Measurements from ENCODE around the gene FECH.

Gene FECH

GRCh38 chr18:57575542-57575941, 11.0 kb downstream of the FECH start:
- WGBS: 80% methylated on average over 5 of the region's 6 CpGs
- no peak overlapping the region for H3K4me2 ChIP-seq (ENCODE audit: low read length, poor library complexity, severe bottlenecking)
- no peak overlapping the region for H2BK12ac ChIP-seq (ENCODE audit: low read length in 2 of 2)
- no peak overlapping the region for H2BK5ac ChIP-seq (ENCODE audit: low read depth, low read length, poor library complexity, severe bottlenecking)
- no peaks in the 10 kb centered on the region for H3K4me1 ChIP-seq (ENCODE audit: control insufficient read depth, insufficient read depth, low read depth, low read length)
- peaks cover 14% of the 10 kb centered on the region for H3K79me1 ChIP-seq (replicated peaks; ENCODE audit: low read length, poor library complexity, severe bottlenecking)
- no peaks in the 10 kb centered on the region for H3K27me3 ChIP-seq (ENCODE audit: control insufficient read depth in 1 of 2, insufficient read depth in 1 of 2, low read length in 2 of 2)
- H2BK15ac ChIP-seq (ENCODE audit: low read depth, poor library complexity, severe bottlenecking): no peak overlapping the region
- H2AK5ac ChIP-seq (ENCODE audit: low read length, severe bottlenecking): no peak overlapping the region
- no peak overlapping the region for H3K9ac ChIP-seq (ENCODE audit: low read length)
- H4K8ac ChIP-seq (ENCODE audit: low read length): no peak overlapping the region
- no peaks in the 10 kb centered on the region for H3K9me3 ChIP-seq (ENCODE audit: control insufficient read depth, low read length)
- no peak overlapping the region for H3K23ac ChIP-seq (ENCODE audit: low read length in 2 of 2)
- DNase-seq: no peak
- H2AFZ ChIP-seq (ENCODE audit: low read depth, low read length): no peak overlapping the region
- no peak overlapping the region for H2BK120ac ChIP-seq (ENCODE audit: low read depth, low read length)
- H3K18ac ChIP-seq (ENCODE audit: low read depth in 1 of 2, low read length in 2 of 2): no peak overlapping the region
- peaks cover 24 to 84% of the 10 kb centered on the region in 2 experiments for H3K36me3 ChIP-seq (ENCODE audit: control insufficient read depth in 1 of 2, insufficient read depth in 2 of 2, low read depth in 1 of 2, low read length in 2 of 2)
- H3K14ac ChIP-seq (ENCODE audit: low read length in 2 of 2): no peak overlapping the region
- no peak overlapping the region for H3K4me3 ChIP-seq (ENCODE audit: insufficient read depth in 1 of 2, low read depth in 1 of 2, low read length in 2 of 2)
- no peak overlapping the region for H3K27ac ChIP-seq (ENCODE audit: low read length, poor library complexity, severe bottlenecking)
- H4K91ac ChIP-seq (ENCODE audit: low read length): no peak overlapping the region
- no peak overlapping the region for H3K4ac ChIP-seq (ENCODE audit: low read depth in 1 of 2, low read length in 2 of 2)

- Histone ChIP-seq H3K36me3 (ENCODE audit: control insufficient read depth in 1 of 2, insufficient read depth in 2 of 2, low read depth in 1 of 2, low read length in 2 of 2) (peaks cover 23 to 87% of the 10 kb centered on the region in 2 experiments), H3K9ac (ENCODE audit: low read length) (no peak overlapping the region), H2AK5ac (ENCODE audit: low read length, severe bottlenecking) (no peak overlapping the region), H3K14ac (ENCODE audit: low read length in 2 of 2) (no peak overlapping the region), H3K9me3 (ENCODE audit: control insufficient read depth, low read length) (no peaks in the 10 kb centered on the region), H4K8ac (ENCODE audit: low read length) (no peak overlapping the region), H2BK5ac (ENCODE audit: low read depth, low read length, poor library complexity, severe bottlenecking) (no peak overlapping the region), H2BK15ac (ENCODE audit: low read depth, poor library complexity, severe bottlenecking) (no peak overlapping the region), H4K91ac (ENCODE audit: low read length) (no peak overlapping the region), H3K27me3 (ENCODE audit: control insufficient read depth in 1 of 2, insufficient read depth in 1 of 2, low read length in 2 of 2) (no peaks in the 10 kb centered on the region), H2BK120ac (ENCODE audit: low read depth, low read length) (no peak overlapping the region), H3K18ac (ENCODE audit: low read depth in 1 of 2, low read length in 2 of 2) (no peak overlapping the region), H3K4ac (ENCODE audit: low read depth in 1 of 2, low read length in 2 of 2) (no peak overlapping the region), H2AFZ (ENCODE audit: low read depth, low read length) (no peak overlapping the region), H3K4me2 (ENCODE audit: low read length, poor library complexity, severe bottlenecking) (no peak overlapping the region), H3K23ac (ENCODE audit: low read length in 2 of 2) (no peak overlapping the region), H3K27ac (ENCODE audit: low read length, poor library complexity, severe bottlenecking) (no peak overlapping the region), H2BK12ac (ENCODE audit: low read length in 2 of 2) (no peak overlapping the region), H3K79me1 (replicated peaks; ENCODE audit: low read length, poor library complexity, severe bottlenecking) (peaks cover 8% of the 10 kb centered on the region), H3K4me3 (ENCODE audit: insufficient read depth in 1 of 2, low read depth in 1 of 2, low read length in 2 of 2) (no peak overlapping the region), H3K4me1 (ENCODE audit: control insufficient read depth, insufficient read depth, low read depth, low read length) (peaks cover 2% of the 10 kb centered on the region)
- DNase-seq: no peak
- WGBS: 61% methylated on average over 3 of the region's 4 CpGs
Measured at GRCh38 chr18:57574866-57575265, 11.6 kb downstream of the FECH start.

GRCh38 chr18:57570162-57570561, 16.3 kb downstream of the FECH start:
- H2BK5ac ChIP-seq (ENCODE audit: low read depth, low read length, poor library complexity, severe bottlenecking): no peak overlapping the region
- H2BK120ac ChIP-seq (ENCODE audit: low read depth, low read length): no peak overlapping the region
- peaks cover 4% of the 10 kb centered on the region for H3K79me1 ChIP-seq (replicated peaks; ENCODE audit: low read length, poor library complexity, severe bottlenecking)
- H2BK15ac ChIP-seq (ENCODE audit: low read depth, poor library complexity, severe bottlenecking): no peak overlapping the region
- H3K4me2 ChIP-seq (ENCODE audit: low read length, poor library complexity, severe bottlenecking): no peak overlapping the region
- no peak overlapping the region for H3K18ac ChIP-seq (ENCODE audit: low read depth in 1 of 2, low read length in 2 of 2)
- no peak overlapping the region for H4K91ac ChIP-seq (ENCODE audit: low read length)
- no peak overlapping the region for H2AFZ ChIP-seq (ENCODE audit: low read depth, low read length)
- peaks cover 2% of the 10 kb centered on the region for H3K4me1 ChIP-seq (ENCODE audit: control insufficient read depth, insufficient read depth, low read depth, low read length)
- no peak overlapping the region for H3K4me3 ChIP-seq (ENCODE audit: insufficient read depth in 1 of 2, low read depth in 1 of 2, low read length in 2 of 2)
- H4K8ac ChIP-seq (ENCODE audit: low read length): no peak overlapping the region
- 97% methylated on average over 4 of the region's 4 CpGs for WGBS
- no peak overlapping the region for H2AK5ac ChIP-seq (ENCODE audit: low read length, severe bottlenecking)
- DNase-seq: no peak
- H3K9me3 ChIP-seq (ENCODE audit: control insufficient read depth, low read length): no peaks in the 10 kb centered on the region
- H2BK12ac ChIP-seq (ENCODE audit: low read length in 2 of 2): no peak overlapping the region
- peaks cover 24 to 92% of the 10 kb centered on the region in 2 experiments for H3K36me3 ChIP-seq (ENCODE audit: control insufficient read depth in 1 of 2, insufficient read depth in 2 of 2, low read depth in 1 of 2, low read length in 2 of 2)
- no peak overlapping the region for H3K27ac ChIP-seq (ENCODE audit: low read length, poor library complexity, severe bottlenecking)
- no peak overlapping the region for H3K4ac ChIP-seq (ENCODE audit: low read depth in 1 of 2, low read length in 2 of 2)
- no peak overlapping the region for H3K9ac ChIP-seq (ENCODE audit: low read length)
- H3K14ac ChIP-seq (ENCODE audit: low read length in 2 of 2): no peak overlapping the region
- H3K27me3 ChIP-seq (ENCODE audit: control insufficient read depth in 1 of 2, insufficient read depth in 1 of 2, low read length in 2 of 2): no peaks in the 10 kb centered on the region
- peak overlapping the region in 1 of 2 experiments; percentile 5 for H3K23ac ChIP-seq (ENCODE audit: low read length in 2 of 2)

- Histone ChIP-seq H3K18ac (ENCODE audit: low read depth in 1 of 2, low read length in 2 of 2) (no peak overlapping the region), H2BK120ac (ENCODE audit: low read depth, low read length) (no peak overlapping the region), H4K8ac (ENCODE audit: low read length) (no peak overlapping the region), H3K14ac (ENCODE audit: low read length in 2 of 2) (no peak overlapping the region), H3K4me2 (ENCODE audit: low read length, poor library complexity, severe bottlenecking) (no peak overlapping the region), H3K4me3 (ENCODE audit: insufficient read depth in 1 of 2, low read depth in 1 of 2, low read length in 2 of 2) (no peak overlapping the region), H2AFZ (ENCODE audit: low read depth, low read length) (no peak overlapping the region), H2BK5ac (ENCODE audit: low read depth, low read length, poor library complexity, severe bottlenecking) (no peak overlapping the region), H3K79me1 (replicated peaks; ENCODE audit: low read length, poor library complexity, severe bottlenecking) (peaks cover 2% of the 10 kb centered on the region), H4K91ac (ENCODE audit: low read length) (no peak overlapping the region), H3K27me3 (ENCODE audit: control insufficient read depth in 1 of 2, insufficient read depth in 1 of 2, low read length in 2 of 2) (no peaks in the 10 kb centered on the region), H3K23ac (ENCODE audit: low read length in 2 of 2) (no peak overlapping the region), H2BK15ac (ENCODE audit: low read depth, poor library complexity, severe bottlenecking) (no peak overlapping the region), H3K36me3 (ENCODE audit: control insufficient read depth in 1 of 2, insufficient read depth in 2 of 2, low read depth in 1 of 2, low read length in 2 of 2) (peaks cover 22 to 88% of the 10 kb centered on the region in 2 experiments), H3K27ac (ENCODE audit: low read length, poor library complexity, severe bottlenecking) (no peak overlapping the region), H2BK12ac (ENCODE audit: low read length in 2 of 2) (no peak overlapping the region), H3K4me1 (ENCODE audit: control insufficient read depth, insufficient read depth, low read depth, low read length) (peaks cover 2% of the 10 kb centered on the region), H3K9me3 (ENCODE audit: control insufficient read depth, low read length) (no peaks in the 10 kb centered on the region), H2AK5ac (ENCODE audit: low read length, severe bottlenecking) (no peak overlapping the region), H3K9ac (ENCODE audit: low read length) (no peak overlapping the region), H3K4ac (ENCODE audit: low read depth in 1 of 2, low read length in 2 of 2) (no peak overlapping the region)
- WGBS: no CpG with 5 or more reads among the region's 2 CpGs
- no peak for DNase-seq
Measured at GRCh38 chr18:57569133-57569532, 17.4 kb downstream of the FECH start.
